HCT116 (cell line): Measurements from ENCODE around the gene GRIK3.
"Not testable (repeated sequence)": the region's sequence is repeated elsewhere in the genome, so short reads cannot be mapped to it uniquely, and the experiment has no call there.

Experiments
- CTCF ChIP-seq, 3 experiments: fragments of 200-600 bp in 1 of 3; sonication (generic) in 1 of 3; IDR thresholded peaks in 2 of 3; conservative IDR thresholded peaks in 1 of 3; 2 replicates each; pipeline ENCODE4 v1.5.1; 2012 to 2017; ENCODE audit warnings: low read depth in 2 of 3, low read length in 2 of 3, antibody characterized with exemption in 1 of 3, borderline replicate concordance in 1 of 3, control low read depth in 1 of 3, mild to moderate bottlenecking in 1 of 3, mixed read lengths in 1 of 3, mixed run types in 1 of 3, moderate library complexity in 1 of 3; ENCODE audit not compliant: insufficient read depth in 1 of 3
- EZH2 ChIP-seq: fragments of 200-600 bp; sonication (generic); IDR thresholded peaks from 2 replicates; pipeline ENCODE4 v1.6.1; 2017; ENCODE audit warnings: antibody characterized with exemption, mixed run types
- POLR2A ChIP-seq: IDR thresholded peaks from 2 replicates; pipeline ENCODE4 v1.7.0; 2011; ENCODE audit warnings: borderline replicate concordance; ENCODE audit not compliant: insufficient read depth, insufficient read length; ENCODE audit errors: extremely low read depth
- POLR2AphosphoS5 ChIP-seq: IDR thresholded peaks from 2 replicates; pipeline ENCODE4 v1.6.1; 2011; ENCODE audit warnings: mild to moderate bottlenecking, low read depth, low read length, moderate library complexity
- RAD21 ChIP-seq: IDR thresholded peaks from 2 replicates; pipeline ENCODE4 v1.6.1; 2012; ENCODE audit warnings: low read depth, mild to moderate bottlenecking
- REST ChIP-seq: IDR thresholded peaks from 2 replicates; pipeline ENCODE4 v1.6.1; 2012; ENCODE audit warnings: low read depth
- SP1 ChIP-seq: IDR thresholded peaks from 2 replicates; pipeline ENCODE4 v1.6.1; 2012; ENCODE audit warnings: low read depth
- SRF ChIP-seq: IDR thresholded peaks from 2 replicates; pipeline ENCODE4 v1.6.1; 2012; ENCODE audit warnings: low read depth
- TCF7L2 ChIP-seq: IDR thresholded peaks from 2 replicates; pipeline ENCODE4 v1.7.0; 2011; ENCODE audit warnings: borderline replicate concordance, inconsistent platforms; ENCODE audit not compliant: insufficient read depth, insufficient read length; ENCODE audit errors: extremely low read depth
- YY1 ChIP-seq: IDR thresholded peaks from 2 replicates; pipeline ENCODE4 v1.6.1; 2011; ENCODE audit warnings: low read length, low read depth, moderate library complexity, mild to moderate bottlenecking; ENCODE audit not compliant: insufficient replicate concordance; ENCODE audit errors: extremely low read depth
- ZNF274 ChIP-seq: fragments of 200-500 bp; sonication (Bioruptor generic); IDR thresholded peaks from 2 replicates; pipeline ENCODE4 v1.6.1; 2014; ENCODE audit warnings: mild to moderate bottlenecking, low read depth, low read length, inconsistent platforms

DNA sequence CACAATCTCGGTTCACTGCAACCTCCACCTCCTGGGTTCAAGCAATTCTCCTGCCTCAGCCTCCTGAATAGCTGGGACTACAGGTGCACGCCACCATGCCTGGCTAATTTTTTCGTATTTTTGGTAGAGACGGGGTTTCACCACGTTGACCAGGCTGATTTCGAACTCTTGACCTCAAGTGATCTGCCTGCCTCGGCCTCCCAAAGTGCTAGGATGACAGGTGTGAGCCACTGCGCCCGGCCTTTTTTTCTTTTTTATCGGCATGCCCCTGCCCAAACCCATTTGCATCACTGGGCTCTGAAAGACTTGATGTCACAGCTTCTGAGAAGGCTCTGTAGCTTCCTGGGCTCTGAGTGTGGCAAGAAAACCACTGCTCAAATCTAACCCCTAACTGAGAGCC is 125.0 kb downstream of the GRIK3 start:
- not testable (repeated sequence) for TF ChIP-seq CTCF (IDR thresholded peaks at IDR 0.05 in 2 of 3, conservative IDR thresholded peaks at IDR 0.05 in 1 of 3; ENCODE audit: borderline replicate concordance in 1 of 3, insufficient read depth in 1 of 3, low read depth in 2 of 3, low read length in 2 of 3); POLR2A; SP1; EZH2; REST; YY1; TCF7L2; ZNF274; RAD21; SRF; POLR2AphosphoS5
